Fibroblast of mammary gland (primary cell): ENCODE results near the gene UFD1.

Source experiments
- DNase-seq: peaks from one replicate; pipeline ENCODE4 v3.0.0-alpha.2; 2010; ENCODE audit warnings: low read depth
- H3K4me3 ChIP-seq: 2 replicates; pipeline ENCODE4 v1.5.1; 2011; ENCODE audit warnings: low read depth, mild to moderate bottlenecking, low read length, moderate library complexity; ENCODE audit not compliant: control insufficient read depth
- TF ChIP-seq, protein P1 (sequence below): conservative IDR thresholded peaks from 2 replicates; pipeline ENCODE4 v1.5.1; 2011; ENCODE audit warnings: low read depth, low read length, inconsistent platforms; ENCODE audit not compliant: control insufficient read depth, insufficient read depth

The UFD1 gene

DNA sequence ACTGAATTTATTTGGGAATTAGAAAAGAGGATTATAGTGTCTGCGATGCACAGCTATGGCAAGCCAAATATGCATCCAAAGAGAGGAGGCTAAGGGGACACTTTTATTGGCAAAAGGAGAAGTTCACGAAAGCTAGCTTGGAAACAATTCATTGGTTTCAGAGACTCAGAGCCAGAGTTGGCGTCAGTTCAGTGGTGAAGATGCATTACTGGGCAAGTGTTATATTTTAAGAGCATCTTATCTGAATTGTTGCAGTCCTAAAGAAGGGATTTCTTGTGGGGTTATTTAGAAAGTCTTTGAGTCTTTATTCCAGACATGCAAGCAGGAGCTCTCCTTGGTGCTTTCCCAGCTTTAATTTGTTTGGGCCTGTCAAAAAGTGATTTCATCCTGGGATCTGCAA lies 30.2 kb upstream of the UFD1 start:
- TF ChIP-seq, protein P1, sequence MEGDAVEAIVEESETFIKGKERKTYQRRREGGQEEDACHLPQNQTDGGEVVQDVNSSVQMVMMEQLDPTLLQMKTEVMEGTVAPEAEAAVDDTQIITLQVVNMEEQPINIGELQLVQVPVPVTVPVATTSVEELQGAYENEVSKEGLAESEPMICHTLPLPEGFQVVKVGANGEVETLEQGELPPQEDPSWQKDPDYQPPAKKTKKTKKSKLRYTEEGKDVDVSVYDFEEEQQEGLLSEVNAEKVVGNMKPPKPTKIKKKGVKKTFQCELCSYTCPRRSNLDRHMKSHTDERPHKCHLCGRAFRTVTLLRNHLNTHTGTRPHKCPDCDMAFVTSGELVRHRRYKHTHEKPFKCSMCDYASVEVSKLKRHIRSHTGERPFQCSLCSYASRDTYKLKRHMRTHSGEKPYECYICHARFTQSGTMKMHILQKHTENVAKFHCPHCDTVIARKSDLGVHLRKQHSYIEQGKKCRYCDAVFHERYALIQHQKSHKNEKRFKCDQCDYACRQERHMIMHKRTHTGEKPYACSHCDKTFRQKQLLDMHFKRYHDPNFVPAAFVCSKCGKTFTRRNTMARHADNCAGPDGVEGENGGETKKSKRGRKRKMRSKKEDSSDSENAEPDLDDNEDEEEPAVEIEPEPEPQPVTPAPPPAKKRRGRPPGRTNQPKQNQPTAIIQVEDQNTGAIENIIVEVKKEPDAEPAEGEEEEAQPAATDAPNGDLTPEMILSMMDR, result no peak
- DNase-seq, result no peak
- no peak overlapping the region for H3K4me3 ChIP-seq

DNA sequence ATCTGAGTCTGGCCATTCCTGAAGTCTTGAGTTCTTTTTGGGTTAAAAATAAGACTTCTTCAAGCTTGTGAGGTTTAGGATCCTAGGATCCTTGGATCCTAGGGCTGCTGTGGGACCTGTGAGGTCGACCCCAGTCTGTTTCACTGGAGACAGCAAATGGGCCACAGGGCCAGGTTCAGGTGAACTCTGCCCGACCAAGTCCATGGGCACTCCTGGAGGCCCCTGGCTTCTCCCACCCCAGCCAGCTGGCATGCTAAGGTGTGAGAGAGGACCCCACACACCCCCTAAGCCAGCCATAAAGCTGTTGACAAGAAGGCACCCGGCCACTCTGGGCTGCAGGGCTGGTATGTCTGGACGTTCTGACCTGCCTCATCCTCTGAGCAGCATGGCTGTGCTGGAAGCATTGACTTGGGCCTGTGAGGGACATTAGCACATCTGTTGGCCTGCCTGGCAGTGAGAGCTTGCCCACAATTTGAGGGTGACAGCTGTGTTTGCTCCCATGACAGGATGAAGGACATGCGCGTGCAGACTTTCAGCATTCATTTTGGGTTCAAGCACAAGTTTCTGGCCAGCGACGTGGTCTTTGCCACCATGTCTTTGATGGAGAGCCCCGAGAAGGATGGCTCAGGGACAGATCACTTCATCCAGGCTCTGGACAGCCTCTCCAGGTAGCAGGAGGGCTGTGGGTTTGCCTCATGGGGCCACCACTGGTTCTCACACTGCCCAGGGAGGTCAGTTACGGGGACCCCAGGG lies 29.2 kb upstream of the UFD1 start:
- TF ChIP-seq, protein P1, result no peak
- no peak for DNase-seq
- no peak overlapping the region for H3K4me3 ChIP-seq

DNA sequence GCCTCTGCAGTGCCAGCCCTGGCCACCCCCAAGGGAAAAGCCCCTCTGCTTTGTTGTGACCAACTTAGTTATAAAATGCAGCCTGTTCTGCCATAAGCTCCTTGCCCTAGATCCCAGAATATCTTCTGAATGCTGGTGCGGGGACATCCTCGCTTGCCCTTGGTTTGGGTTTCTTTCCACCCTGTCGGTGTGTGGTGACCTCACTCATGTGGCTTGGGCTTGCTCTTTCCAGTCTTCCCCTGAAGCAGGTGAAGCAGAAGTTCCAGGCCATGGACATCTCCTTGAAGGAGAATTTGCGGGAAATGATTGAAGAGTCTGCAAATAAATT lies 28.5 kb upstream of the UFD1 start:
- TF ChIP-seq, protein P1, result no peak
- no peak overlapping the region for H3K4me3 ChIP-seq
- DNase-seq, result no peak

DNA sequence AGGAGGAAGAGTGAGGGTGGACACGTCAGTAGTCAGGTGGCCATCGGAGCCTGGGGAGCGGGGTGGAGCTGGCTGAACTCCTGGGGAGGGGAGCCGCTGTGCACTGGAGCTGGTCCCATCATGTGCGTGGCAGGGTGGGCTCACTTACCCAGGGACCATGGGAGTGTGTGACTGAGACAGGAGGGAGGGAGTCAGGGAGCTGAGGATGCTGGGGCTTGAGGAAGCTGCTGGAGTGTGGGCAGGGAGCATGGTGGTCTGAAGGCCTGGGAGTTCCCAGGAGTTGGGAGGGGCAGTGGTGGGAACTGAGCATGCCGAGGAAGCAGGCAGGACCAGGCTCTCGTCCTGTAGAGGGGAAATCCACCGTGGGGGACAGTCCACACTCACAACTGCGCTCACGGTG lies 27.2 kb upstream of the UFD1 start:
- TF ChIP-seq, protein P1, result no peak
- no peak overlapping the region for H3K4me3 ChIP-seq
- DNase-seq, result no peak

DNA sequence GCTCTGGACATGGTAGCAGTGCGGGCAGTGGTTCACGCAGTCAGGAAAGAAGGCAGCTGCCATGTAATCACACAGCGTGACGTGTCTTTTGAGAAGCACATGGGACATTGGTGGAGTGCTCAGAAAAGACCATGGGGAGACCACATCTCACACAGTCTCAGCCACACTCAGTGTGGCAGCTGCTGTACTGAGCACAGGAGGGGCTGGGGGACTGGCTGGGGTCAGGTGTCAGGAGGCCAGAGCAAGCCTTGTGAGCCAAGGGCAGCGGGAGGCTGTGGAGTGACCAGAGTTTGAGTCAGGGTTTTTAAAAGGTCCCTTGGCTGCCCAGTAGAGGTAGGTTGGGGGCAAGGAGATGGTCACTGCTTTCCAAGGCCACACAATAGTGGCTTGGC lies 26.7 kb upstream of the UFD1 start:
- no peak overlapping the region for H3K4me3 ChIP-seq
- DNase-seq, result no peak
- TF ChIP-seq, protein P1, result no peak

DNA sequence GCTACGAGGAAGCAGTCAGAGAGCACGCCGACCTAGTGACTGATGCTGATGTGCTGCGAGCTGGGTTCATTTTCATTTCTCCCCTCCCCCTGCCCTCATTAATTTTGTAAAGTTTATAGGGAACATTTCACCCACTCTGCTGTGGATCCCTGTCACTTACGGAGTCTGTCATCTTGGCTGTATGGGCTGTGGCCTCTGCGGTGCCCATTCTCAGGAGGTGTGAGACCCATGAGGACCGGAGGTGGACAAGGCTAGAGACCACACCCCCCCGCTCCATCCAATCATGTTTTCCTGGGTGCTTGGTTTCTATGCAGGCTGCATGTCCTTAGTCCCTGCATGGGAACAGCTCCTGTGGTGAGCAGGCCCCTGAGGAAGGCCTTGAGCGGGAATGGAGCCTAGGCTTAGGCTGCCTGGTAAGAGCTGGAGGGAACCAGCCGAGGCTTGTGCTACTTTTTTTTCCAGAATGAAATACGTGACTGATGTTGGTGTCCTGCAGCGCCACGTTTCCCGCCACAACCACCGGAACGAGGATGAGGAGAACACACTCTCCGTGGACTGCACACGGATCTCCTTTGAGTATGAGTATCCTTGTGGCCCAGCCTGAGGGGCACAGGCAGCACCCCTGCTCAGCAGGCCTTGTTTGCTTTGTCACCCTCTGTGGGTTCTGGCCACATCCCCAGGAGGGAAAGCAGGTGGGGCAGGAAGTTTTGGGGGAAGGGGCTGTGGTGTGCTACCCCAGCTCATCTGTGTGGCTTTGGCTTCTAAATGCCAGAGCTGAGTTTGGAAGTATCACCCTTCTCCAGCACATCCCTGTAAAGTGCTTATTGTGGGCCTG lies 26.1 kb upstream of the UFD1 start:
- DNase-seq, result no peak
- TF ChIP-seq, protein P1, result no peak

More for the DNA sequence above, 26.1 kb upstream of the UFD1 start:
- no peak overlapping the region for H3K4me3 ChIP-seq
